Activated gamma-delta T cell treated with anti-CD3 and anti-CD28 coated beads, Interleukin-2, amount 50 U/mL, for 16 hours (primary cell): ENCODE data around the gene LRFN4.
"Not testable (repeated sequence)": the region's sequence is repeated elsewhere in the genome, so short reads cannot be mapped to it uniquely, and the experiment has no call there.

ENCODE experiments used
- DNase-seq: peaks from one replicate; pipeline ENCODE4 v3.0.0-alpha.2; 2020; ENCODE audit warnings: low read depth

LRFN4 gene

GRCh38 chr11:66856496-66857233, at the start of gene LRFN4:
Gene LRFN4 (plus strand): TSS chr11:66857064. CDS start chr11:66857745, 681 bp downstream.
- no peak for DNase-seq

- no peak for DNase-seq
These were observed 47.3 kb upstream of the LRFN4 start for GRCh38 chr11:66809592-66809991.

GRCh38 chr11:66810576-66811185, 46.2 kb upstream of the LRFN4 start:
- DNase-seq: no peak

GRCh38 chr11:66814678-66815077, 42.2 kb upstream of the LRFN4 start:
- no peak for DNase-seq

GRCh38 chr11:66815646-66816045, 41.2 kb upstream of the LRFN4 start:
- no peak for DNase-seq

- no peak for DNase-seq
These were observed 38.5 kb upstream of the LRFN4 start for GRCh38 chr11:66818231-66818955.

- DNase-seq: no peak
These were observed 36.5 kb upstream of the LRFN4 start for GRCh38 chr11:66820381-66820780.

- no peak for DNase-seq
These were observed 36.0 kb upstream of the LRFN4 start for GRCh38 chr11:66820901-66821300.

- DNase-seq: no peak
These were observed 33.2 kb upstream of the LRFN4 start for GRCh38 chr11:66823700-66824099.

- DNase-seq: not testable (repeated sequence)
These were observed 32.3 kb upstream of the LRFN4 start for GRCh38 chr11:66824573-66824972.

GRCh38 chr11:66834539-66834845, 22.4 kb upstream of the LRFN4 start:
- DNase-seq: no peak

GRCh38 chr11:66834943-66835342, 21.9 kb upstream of the LRFN4 start:
- no peak for DNase-seq

GRCh38 chr11:66835768-66836405, 21.0 kb upstream of the LRFN4 start:
- no peak for DNase-seq

- no peak for DNase-seq
These were observed 16.4 kb upstream of the LRFN4 start for GRCh38 chr11:66840317-66841091.

- DNase-seq: no peak
These were observed 15.0 kb upstream of the LRFN4 start for GRCh38 chr11:66841861-66842260.

GRCh38 chr11:66842501-66842895, 14.4 kb upstream of the LRFN4 start:
- DNase-seq: no peak

GRCh38 chr11:66842896-66843775, 13.7 kb upstream of the LRFN4 start, which contains the start of gene RCE1:
Gene RCE1 (plus strand): TSS chr11:66843441. CDS start chr11:66843456, 15 bp downstream.
- peak; percentile 78 for DNase-seq

- no peak for DNase-seq
These were observed 12.9 kb upstream of the LRFN4 start for GRCh38 chr11:66843776-66844495.

- DNase-seq: no peak
These were observed 12.2 kb upstream of the LRFN4 start for GRCh38 chr11:66844496-66845142.
